Measurements from ENCODE around the gene DENND2C. TPM values are rescaled to one million over a fixed set of nuclear protein-coding genes. Genes with fewer than 3 reads are reported as not detected.

The DENND2C gene
- total and polyA plus RNA-seq, 2 experiments from 2014 or later, result 1.4 to 5.6 TPM

DNA sequence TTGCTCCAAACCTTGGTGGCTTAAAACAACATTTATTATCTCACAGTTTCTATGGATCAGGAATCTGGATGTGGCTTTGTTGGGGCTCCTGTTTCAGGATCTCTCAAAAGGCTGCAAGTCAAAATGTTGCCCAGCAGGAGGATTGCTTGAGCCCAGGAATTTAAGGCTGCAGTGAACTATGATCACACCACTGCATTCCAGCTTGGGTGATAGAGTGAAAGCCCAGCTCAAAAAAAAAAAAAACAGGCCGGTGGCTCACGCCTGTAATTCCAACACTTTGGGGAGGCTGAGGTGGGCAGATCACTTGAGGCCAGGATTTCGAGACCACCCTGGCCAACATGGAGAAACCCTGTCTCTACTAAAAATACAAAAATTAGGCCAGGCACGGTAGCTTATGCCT, 118.4 kb downstream of the DENND2C start:
- WGBS (ENCODE audit: low lambda C conversion rate, missing lambda C conversion rate), result 74% methylated on average over 4 of the region's 4 CpGs

DNA sequence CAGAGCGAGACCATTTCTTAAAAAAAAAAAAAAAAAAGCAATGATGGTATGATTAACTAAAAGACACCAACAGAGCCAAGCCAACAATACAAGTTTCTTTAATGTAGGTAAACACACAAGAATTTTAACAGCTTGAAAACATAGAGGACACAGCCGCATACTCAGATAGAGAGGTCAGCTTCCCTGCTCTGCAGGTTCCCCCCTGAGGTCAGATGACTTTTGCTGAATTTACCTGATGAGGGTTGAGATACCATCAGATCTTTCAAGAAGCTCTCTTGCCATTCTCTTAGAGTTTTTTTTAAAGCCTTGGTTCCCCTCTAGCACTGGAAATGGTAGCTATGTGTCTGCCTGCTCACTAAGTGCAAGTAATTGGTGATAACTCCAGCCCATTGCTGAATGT, 119.5 kb downstream of the DENND2C start:
- Histone ChIP-seq H3K79me2 (no peaks in the 10 kb centered on the region), H2AFZ (no peak overlapping the region), H4K20me1 (ENCODE audit: insufficient read depth, poor library complexity, severe bottlenecking) (no peaks in the 10 kb centered on the region), H3K4me2 (no peak overlapping the region), H3K9me2 (replicated peaks; ENCODE audit: insufficient read depth) (no peaks in the 10 kb centered on the region), H3K4me3 (no peak overlapping the region), H3K27me3 (no peaks in the 10 kb centered on the region), H3K9me3 (ENCODE audit: low read depth) (no peaks in the 10 kb centered on the region), H3K36me3 (replicated peaks; ENCODE audit: insufficient read depth, low read depth) (no peaks in the 10 kb centered on the region), H3K4me1 (ENCODE audit: insufficient read depth) (no peaks in the 10 kb centered on the region), H3K27ac (no peak overlapping the region)
- no peak for DNase-seq (ENCODE audit: low spot score)
- TF ChIP-seq EZH2phosphoT487 (IDR thresholded peaks at IDR 0.05; ENCODE audit: low read depth, severe bottlenecking, unreplicated experiment), result no peak
- no peak for TF ChIP-seq EZH2 (IDR thresholded peaks at IDR 0.05; ENCODE audit: borderline replicate concordance)
- no peak for TF ChIP-seq CTCF (IDR thresholded peaks at IDR 0.05; ENCODE audit: poor library complexity)
- WGBS (ENCODE audit: low lambda C conversion rate, missing lambda C conversion rate), result 69% methylated on average over 2 of the region's 2 CpGs

More for the DNA sequence above, 118.4 kb downstream of the DENND2C start:
- Histone ChIP-seq H3K4me2 (no peak overlapping the region), H3K27ac (no peak overlapping the region), H3K4me3 (no peak overlapping the region), H4K20me1 (ENCODE audit: insufficient read depth, poor library complexity, severe bottlenecking) (no peaks in the 10 kb centered on the region), H3K9me3 (ENCODE audit: low read depth) (no peaks in the 10 kb centered on the region), H3K79me2 (no peaks in the 10 kb centered on the region), H3K4me1 (ENCODE audit: insufficient read depth) (no peaks in the 10 kb centered on the region), H3K36me3 (replicated peaks; ENCODE audit: insufficient read depth, low read depth) (no peaks in the 10 kb centered on the region), H3K27me3 (no peaks in the 10 kb centered on the region), H3K9me2 (replicated peaks; ENCODE audit: insufficient read depth) (no peaks in the 10 kb centered on the region), H2AFZ (no peak overlapping the region)
- no peak for DNase-seq (ENCODE audit: low spot score)
- TF ChIP-seq EZH2 (IDR thresholded peaks at IDR 0.05; ENCODE audit: borderline replicate concordance) (no peak), CTCF (IDR thresholded peaks at IDR 0.05; ENCODE audit: poor library complexity) (no peak), EZH2phosphoT487 (IDR thresholded peaks at IDR 0.05; ENCODE audit: low read depth, severe bottlenecking, unreplicated experiment) (no peak)

GRCh38 chr1:114549137-114549536, 120.7 kb downstream of the DENND2C start:
- Histone ChIP-seq H3K9me3 (ENCODE audit: low read depth) (no peaks in the 10 kb centered on the region), H2AFZ (no peak overlapping the region), H3K4me2 (no peak overlapping the region), H3K4me3 (no peak overlapping the region), H3K4me1 (ENCODE audit: insufficient read depth) (no peaks in the 10 kb centered on the region), H4K20me1 (ENCODE audit: insufficient read depth, poor library complexity, severe bottlenecking) (no peaks in the 10 kb centered on the region), H3K36me3 (replicated peaks; ENCODE audit: insufficient read depth, low read depth) (no peaks in the 10 kb centered on the region), H3K27ac (no peak overlapping the region), H3K9me2 (replicated peaks; ENCODE audit: insufficient read depth) (no peaks in the 10 kb centered on the region), H3K79me2 (no peaks in the 10 kb centered on the region), H3K27me3 (no peaks in the 10 kb centered on the region)
- 88% methylated on average over 4 of the region's 4 CpGs for WGBS (ENCODE audit: low lambda C conversion rate, missing lambda C conversion rate)
- TF ChIP-seq EZH2phosphoT487 (IDR thresholded peaks at IDR 0.05; ENCODE audit: low read depth, severe bottlenecking, unreplicated experiment), result no peak
- no peak for TF ChIP-seq EZH2 (IDR thresholded peaks at IDR 0.05; ENCODE audit: borderline replicate concordance)
- TF ChIP-seq CTCF (IDR thresholded peaks at IDR 0.05; ENCODE audit: poor library complexity), result no peak
- no peak for DNase-seq (ENCODE audit: low spot score)

- no peak for TF ChIP-seq CTCF (IDR thresholded peaks at IDR 0.05; ENCODE audit: poor library complexity)
- no peak for TF ChIP-seq EZH2phosphoT487 (IDR thresholded peaks at IDR 0.05; ENCODE audit: low read depth, severe bottlenecking, unreplicated experiment)
- no peak for TF ChIP-seq EZH2 (IDR thresholded peaks at IDR 0.05; ENCODE audit: borderline replicate concordance)
- Histone ChIP-seq H3K27ac (no peak overlapping the region), H4K20me1 (ENCODE audit: insufficient read depth, poor library complexity, severe bottlenecking) (no peaks in the 10 kb centered on the region), H3K4me3 (no peak overlapping the region), H3K9me3 (ENCODE audit: low read depth) (no peaks in the 10 kb centered on the region), H3K36me3 (replicated peaks; ENCODE audit: insufficient read depth, low read depth) (no peaks in the 10 kb centered on the region), H3K27me3 (no peaks in the 10 kb centered on the region), H3K4me2 (no peak overlapping the region), H2AFZ (no peak overlapping the region), H3K4me1 (ENCODE audit: insufficient read depth) (no peaks in the 10 kb centered on the region), H3K79me2 (no peaks in the 10 kb centered on the region), H3K9me2 (replicated peaks; ENCODE audit: insufficient read depth) (no peaks in the 10 kb centered on the region)
- no peak for DNase-seq (ENCODE audit: low spot score)
- 53% methylated on average over 1 of the region's 1 CpG for WGBS (ENCODE audit: low lambda C conversion rate, missing lambda C conversion rate)
Measured at GRCh38 chr1:114547076-114547475, 122.8 kb downstream of the DENND2C start.

Data from hepatocyte (in vitro differentiated cells).